Measurements from ENCODE around the gene LRRC4B.

LRRC4B gene

GRCh38 chr19:50501568-50502475 lies 66.4 kb downstream of the LRRC4B start:
- DNase-seq (ENCODE audit: extremely low read depth, low read depth): no peak
- TF ChIP-seq CTCF (IDR thresholded peaks at IDR 0.05; ENCODE audit: low read depth, low read length): no peak

- no peak for DNase-seq (ENCODE audit: extremely low read depth, low read depth)
- TF ChIP-seq CTCF (IDR thresholded peaks at IDR 0.05; ENCODE audit: low read depth, low read length): no peak
These were observed 67.1 kb downstream of the LRRC4B start for GRCh38 chr19:50501186-50501567.

GRCh38 chr19:50500753-50501151 lies 67.5 kb downstream of the LRRC4B start:
- no peak for TF ChIP-seq CTCF (IDR thresholded peaks at IDR 0.05; ENCODE audit: low read depth, low read length)
- no peak for DNase-seq (ENCODE audit: extremely low read depth, low read depth)

- DNase-seq (ENCODE audit: extremely low read depth, low read depth): no peak
- peak; percentile 8; the same call in 1 of the 2 replicates for TF ChIP-seq CTCF (IDR thresholded peaks at IDR 0.05; ENCODE audit: low read depth, low read length)
These were observed 68.0 kb downstream of the LRRC4B start for GRCh38 chr19:50500060-50500752.

- TF ChIP-seq CTCF (IDR thresholded peaks at IDR 0.05; ENCODE audit: low read depth, low read length): no peak
- DNase-seq (ENCODE audit: extremely low read depth, low read depth): no peak
These were observed 69.8 kb downstream of the LRRC4B start for GRCh38 chr19:50498219-50499056.

- no peak for TF ChIP-seq CTCF (IDR thresholded peaks at IDR 0.05; ENCODE audit: low read depth, low read length)
- no peak for DNase-seq (ENCODE audit: extremely low read depth, low read depth)
These were observed 71.2 kb downstream of the LRRC4B start for GRCh38 chr19:50497022-50497405.

Data from AG09319 (cell line).